ENCODE results near the gene CFAP119.

GRCh38 chr16:30766206-30766932 lies 4.5 kb upstream of the CFAP119 start:
- no peak for TF ChIP-seq CTCF (IDR thresholded peaks at IDR 0.05)
- TF ChIP-seq EP300 (IDR thresholded peaks at IDR 0.05) = no peak
- TF ChIP-seq POLR2A (IDR thresholded peaks at IDR 0.05) = no peak
- TF ChIP-seq POLR2AphosphoS5 (IDR thresholded peaks at IDR 0.05) = no peak

Data from sigmoid colon (tissue), 4 donors.